DND-41 (cell line): ENCODE data around the gene TSPAN11.

Experiments used
- ATAC-seq: fragments of 200-7000 bp; cut with Tn5 transposase; 3 replicates; pipeline ENCODE4 v1.9.1; 2021; ENCODE audit warnings: low read depth; ENCODE audit not compliant: insufficient read depth
- DNase-seq: peaks from one replicate; pipeline ENCODE4 v3.0.0-alpha.2; 2020
- H2AFZ ChIP-seq: 2 replicates; pipeline ENCODE4 v1.6.0; 2012; ENCODE audit warnings: low read depth, low read length
- H3K27ac ChIP-seq: 2 replicates; pipeline ENCODE4 v1.5.1; 2012; ENCODE audit warnings: low read length, inconsistent platforms
- H3K27me3 ChIP-seq: fragments of 200-600 bp; sonication (generic); 2 replicates; pipeline ENCODE4 v1.6.0; 2012; ENCODE audit warnings: low read length, mild to moderate bottlenecking, inconsistent platforms; ENCODE audit not compliant: insufficient read depth, poor library complexity
- H3K36me3 ChIP-seq: 2 replicates; pipeline ENCODE4 v1.5.1; 2012; ENCODE audit warnings: low read length, inconsistent platforms; ENCODE audit not compliant: insufficient read depth
- H3K4me1 ChIP-seq: 2 replicates; pipeline ENCODE4 v1.5.1; 2012; ENCODE audit warnings: mild to moderate bottlenecking, low read length; ENCODE audit not compliant: insufficient read depth
- H3K4me2 ChIP-seq: 2 replicates; pipeline ENCODE4 v1.6.0; 2012; ENCODE audit warnings: mild to moderate bottlenecking, moderate library complexity, low read length, inconsistent platforms; ENCODE audit not compliant: insufficient read depth
- H3K4me3 ChIP-seq, 2 experiments: fragments of 200-600 bp in 1 of 2; shearing (Covaris generic) in 1 of 2; 2 replicates each; pipeline ENCODE4 v1.5.1; 2012 to 2016; ENCODE audit warnings: inconsistent platforms in 2 of 2, low read length in 2 of 2, mild to moderate bottlenecking in 2 of 2, low read depth in 1 of 2, moderate library complexity in 1 of 2
- H3K79me2 ChIP-seq: 2 replicates; pipeline ENCODE4 v1.6.0; 2012; ENCODE audit warnings: low read length, inconsistent platforms; ENCODE audit not compliant: insufficient read depth
- H3K9ac ChIP-seq: 2 replicates; pipeline ENCODE4 v1.6.0; 2012; ENCODE audit warnings: low read depth, mild to moderate bottlenecking, inconsistent platforms, low read length, moderate library complexity
- H3K9me3 ChIP-seq: 2 replicates; pipeline ENCODE4 v1.5.1; 2012; ENCODE audit warnings: low read length, moderate library complexity, mild to moderate bottlenecking, inconsistent platforms; ENCODE audit not compliant: insufficient read depth, severe bottlenecking
- H4K20me1 ChIP-seq: 2 replicates; pipeline ENCODE4 v1.6.0; 2012; ENCODE audit warnings: low read length; ENCODE audit not compliant: insufficient read depth
- EZH2 ChIP-seq: IDR thresholded peaks from 3 replicates; pipeline ENCODE4 v1.6.1; 2012; ENCODE audit warnings: borderline replicate concordance, low read depth, mild to moderate bottlenecking, moderate library complexity, low read length, inconsistent platforms; ENCODE audit not compliant: severe bottlenecking
- TF ChIP-seq, protein P1 (sequence below): IDR thresholded peaks from 2 replicates; pipeline ENCODE4 v1.5.1; 2012; ENCODE audit warnings: borderline replicate concordance, low read length, moderate library complexity, mild to moderate bottlenecking; ENCODE audit not compliant: poor library complexity, severe bottlenecking; ENCODE audit errors: extremely low read depth

The TSPAN11 gene

DNA sequence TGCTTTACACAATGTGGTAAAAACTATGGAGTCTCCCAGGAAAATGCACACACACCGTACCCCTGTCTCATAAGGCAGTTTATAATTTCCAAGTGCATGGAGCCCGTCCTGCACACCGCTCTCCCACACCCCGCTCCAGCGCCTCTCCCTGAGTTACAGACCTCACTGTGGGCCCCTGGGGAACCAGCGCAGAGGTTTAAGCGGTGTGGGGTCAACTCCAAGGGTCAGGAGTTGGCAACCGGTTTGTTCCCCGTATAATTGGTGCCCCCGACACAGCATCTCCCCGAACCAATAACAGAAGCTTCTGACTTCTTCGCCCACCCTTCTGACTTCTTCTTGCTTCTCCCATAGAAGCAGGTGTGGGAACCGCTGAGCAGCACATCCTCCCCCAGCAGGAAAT is 88.7 kb downstream of the TSPAN11 start:
- no peak overlapping the region for H3K27ac ChIP-seq
- H3K4me3 ChIP-seq, result no peak overlapping the region
- no peaks in the 10 kb centered on the region for H3K9me3 ChIP-seq
- no peak for DNase-seq
- ATAC-seq, result no peak
- H3K36me3 ChIP-seq, result no peaks in the 10 kb centered on the region
- no peaks in the 10 kb centered on the region for H4K20me1 ChIP-seq
- H3K4me1 ChIP-seq, result no peaks in the 10 kb centered on the region
- no peaks in the 10 kb centered on the region for H3K79me2 ChIP-seq
- no peaks in the 10 kb centered on the region for H3K27me3 ChIP-seq
- H3K9ac ChIP-seq, result no peak overlapping the region
- TF ChIP-seq, protein P1, sequence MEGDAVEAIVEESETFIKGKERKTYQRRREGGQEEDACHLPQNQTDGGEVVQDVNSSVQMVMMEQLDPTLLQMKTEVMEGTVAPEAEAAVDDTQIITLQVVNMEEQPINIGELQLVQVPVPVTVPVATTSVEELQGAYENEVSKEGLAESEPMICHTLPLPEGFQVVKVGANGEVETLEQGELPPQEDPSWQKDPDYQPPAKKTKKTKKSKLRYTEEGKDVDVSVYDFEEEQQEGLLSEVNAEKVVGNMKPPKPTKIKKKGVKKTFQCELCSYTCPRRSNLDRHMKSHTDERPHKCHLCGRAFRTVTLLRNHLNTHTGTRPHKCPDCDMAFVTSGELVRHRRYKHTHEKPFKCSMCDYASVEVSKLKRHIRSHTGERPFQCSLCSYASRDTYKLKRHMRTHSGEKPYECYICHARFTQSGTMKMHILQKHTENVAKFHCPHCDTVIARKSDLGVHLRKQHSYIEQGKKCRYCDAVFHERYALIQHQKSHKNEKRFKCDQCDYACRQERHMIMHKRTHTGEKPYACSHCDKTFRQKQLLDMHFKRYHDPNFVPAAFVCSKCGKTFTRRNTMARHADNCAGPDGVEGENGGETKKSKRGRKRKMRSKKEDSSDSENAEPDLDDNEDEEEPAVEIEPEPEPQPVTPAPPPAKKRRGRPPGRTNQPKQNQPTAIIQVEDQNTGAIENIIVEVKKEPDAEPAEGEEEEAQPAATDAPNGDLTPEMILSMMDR, result no peak
- TF ChIP-seq EZH2, result no peak
- no peak overlapping the region for H3K4me2 ChIP-seq
- no peak overlapping the region for H2AFZ ChIP-seq

DNA sequence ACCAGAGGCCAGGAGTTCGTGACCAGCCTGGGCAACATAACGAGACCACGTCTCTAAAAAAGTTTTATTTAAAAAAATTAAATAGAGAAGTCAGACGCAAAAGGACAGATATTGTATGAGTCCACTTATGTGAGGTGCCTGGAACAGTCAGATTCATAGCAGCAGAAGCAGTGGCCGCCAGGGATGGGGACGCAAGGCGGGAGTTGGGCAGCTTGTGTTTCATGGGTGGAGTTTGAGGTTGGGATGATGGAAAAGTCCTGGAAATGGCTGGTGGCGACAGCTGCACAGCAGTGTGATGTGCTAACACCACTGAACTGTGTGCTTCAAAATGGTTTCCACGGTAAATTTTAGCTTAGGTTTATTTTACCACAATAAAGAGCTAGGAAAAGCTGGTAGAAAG is 89.5 kb downstream of the TSPAN11 start:
- H3K4me1 ChIP-seq, result no peaks in the 10 kb centered on the region
- H2AFZ ChIP-seq, result no peak overlapping the region
- no peak overlapping the region for H3K4me3 ChIP-seq
- TF ChIP-seq EZH2, result no peak
- TF ChIP-seq, protein P1, result no peak
- H3K79me2 ChIP-seq, result no peaks in the 10 kb centered on the region
- no peak overlapping the region for H3K4me2 ChIP-seq
- H3K36me3 ChIP-seq, result no peaks in the 10 kb centered on the region
- H3K9me3 ChIP-seq, result no peaks in the 10 kb centered on the region
- DNase-seq (no peak), ATAC-seq (no peak)
- H4K20me1 ChIP-seq, result no peaks in the 10 kb centered on the region
- no peaks in the 10 kb centered on the region for H3K27me3 ChIP-seq
- H3K27ac ChIP-seq, result no peak overlapping the region
- no peak overlapping the region for H3K9ac ChIP-seq

DNA sequence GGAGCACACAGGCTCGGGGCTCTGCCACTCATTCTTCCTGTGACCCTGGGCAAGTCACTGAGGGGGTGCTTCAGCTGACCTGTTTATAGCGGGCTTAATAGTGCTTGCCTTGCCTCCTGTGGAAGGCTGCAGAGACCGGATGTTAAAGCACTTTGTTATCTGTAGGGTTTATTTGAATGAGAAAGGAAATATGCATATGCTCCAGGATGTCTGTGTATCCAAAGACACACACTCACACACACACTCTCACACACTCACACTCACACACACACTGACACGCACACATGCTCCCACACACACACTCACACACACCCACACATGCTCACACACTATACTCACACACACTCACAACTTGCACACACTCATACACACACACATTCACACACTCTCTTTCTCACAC is 91.0 kb downstream of the TSPAN11 start:
- no peaks in the 10 kb centered on the region for H3K4me1 ChIP-seq
- H3K27me3 ChIP-seq, result no peaks in the 10 kb centered on the region
- ATAC-seq, result no peak
- no peak overlapping the region for H3K4me3 ChIP-seq
- H3K27ac ChIP-seq, result no peak overlapping the region
- no peak overlapping the region for H3K4me2 ChIP-seq
- no peaks in the 10 kb centered on the region for H4K20me1 ChIP-seq
- H3K79me2 ChIP-seq, result no peaks in the 10 kb centered on the region
- TF ChIP-seq, protein P1, result no peak
- TF ChIP-seq EZH2, result no peak
- no peak overlapping the region for H3K9ac ChIP-seq
- H2AFZ ChIP-seq, result no peak overlapping the region
- no peaks in the 10 kb centered on the region for H3K9me3 ChIP-seq
- H3K36me3 ChIP-seq, result no peaks in the 10 kb centered on the region
- DNase-seq, result no peak
